ENCODE results near the gene ZNF622. TPM values are rescaled to one million over a fixed set of nuclear protein-coding genes. Genes with fewer than 3 reads are reported as not detected.

ZNF622 gene
- total RNA-seq, 1 experiment from 2014 or later, result 34.0 TPM

GRCh38 chr5:16483361-16483760, 17.8 kb upstream of the ZNF622 start:
- POLR2A ChIA-PET, result interaction anchor here (0.8 to 2.0 kb wide), 8 partner anchors 9 to 134 kb away, joined by 3 to 8 read pairs (median 4); partner anchors contain the start of gene ZNF622
- Mint-ChIP-seq H3K27me3 (ENCODE audit: insufficient read depth, unreplicated experiment) (no peaks in the 10 kb centered on the region), H3K4me1 (ENCODE audit: insufficient read depth, unreplicated experiment) (peaks cover 12% of the 10 kb centered on the region), H3K36me3 (ENCODE audit: insufficient read depth, unreplicated experiment) (no peaks in the 10 kb centered on the region), H3K27ac (ENCODE audit: low read depth, unreplicated experiment) (no peak overlapping the region), H3K4me3 (ENCODE audit: unreplicated experiment) (no peak overlapping the region), H3K9me3 (ENCODE audit: unreplicated experiment) (no peaks in the 10 kb centered on the region)
- DNase-seq (ENCODE audit: unreplicated experiment), result no peak
- intact Hi-C loops (cut with micrococcal nuclease), result no loop called here
- TF ChIP-seq CTCF (IDR thresholded peaks at IDR 0.05; ENCODE audit: unreplicated experiment), result no peak
- CTCF ChIA-PET, result interaction anchor here (0.5 to 3.8 kb wide), 10 partner anchors 14 to 706 kb away, joined by 3 to 22 read pairs (median 6); no protein-coding TSS in a partner anchor
- no TSS peak for BruUV-seq (replicated peaks)

- no peaks in the 10 kb centered on the region for H3K9me3 Mint-ChIP-seq (ENCODE audit: unreplicated experiment)
- H3K4me1 Mint-ChIP-seq (ENCODE audit: insufficient read depth, unreplicated experiment), result peaks cover 12% of the 10 kb centered on the region
- H3K27me3 Mint-ChIP-seq (ENCODE audit: insufficient read depth, unreplicated experiment), result no peaks in the 10 kb centered on the region
- TF ChIP-seq CTCF (IDR thresholded peaks at IDR 0.05; ENCODE audit: unreplicated experiment), result no peak
- no peak overlapping the region for H3K27ac Mint-ChIP-seq (ENCODE audit: low read depth, unreplicated experiment)
- no peaks in the 10 kb centered on the region for H3K36me3 Mint-ChIP-seq (ENCODE audit: insufficient read depth, unreplicated experiment)
- intact Hi-C loops (cut with micrococcal nuclease), result no loop called here
- no peak for DNase-seq (ENCODE audit: unreplicated experiment)
- POLR2A ChIA-PET, result interaction anchor here (0.7 to 3.4 kb wide), 7 partner anchors 16 to 135 kb away, joined by 3 to 25 read pairs (median 3); partner anchors contain the start of gene ZNF622
- no TSS peak for BruUV-seq (replicated peaks)
- CTCF ChIA-PET, result interaction anchor here (0.7 to 3.8 kb wide), 11 partner anchors 11 to 706 kb away, joined by 3 to 21 read pairs (median 5); no protein-coding TSS in a partner anchor
- no peak overlapping the region for H3K4me3 Mint-ChIP-seq (ENCODE audit: unreplicated experiment)
These were observed 17.3 kb upstream of the ZNF622 start for GRCh38 chr5:16482891-16483290.

GRCh38 chr5:16480821-16481538, 15.4 kb upstream of the ZNF622 start:
- no TSS peak for BruUV-seq (replicated peaks)
- ChIA-PET POLR2A (interaction anchor here (0.6 to 3.4 kb wide), 6 partner anchors 10 to 72 kb away, joined by 3 to 25 read pairs (median 4); partner anchors contain the start of gene ZNF622), CTCF (interaction anchor here (0.6 to 2.4 kb wide), 6 partner anchors 9 to 305 kb away, joined by 3 to 9 read pairs (median 4); no protein-coding TSS in a partner anchor)
- no peak for TF ChIP-seq CTCF (IDR thresholded peaks at IDR 0.05; ENCODE audit: unreplicated experiment)
- Mint-ChIP-seq H3K27me3 (ENCODE audit: insufficient read depth, unreplicated experiment) (no peaks in the 10 kb centered on the region), H3K4me1 (ENCODE audit: insufficient read depth, unreplicated experiment) (peaks cover 12% of the 10 kb centered on the region), H3K4me3 (ENCODE audit: unreplicated experiment) (no peak overlapping the region), H3K36me3 (ENCODE audit: insufficient read depth, unreplicated experiment) (no peaks in the 10 kb centered on the region), H3K27ac (ENCODE audit: low read depth, unreplicated experiment) (no peak overlapping the region), H3K9me3 (ENCODE audit: unreplicated experiment) (no peaks in the 10 kb centered on the region)
- DNase-seq (ENCODE audit: unreplicated experiment), result no peak
- intact Hi-C loops (cut with micrococcal nuclease), result no loop called here

- H3K36me3 Mint-ChIP-seq (ENCODE audit: insufficient read depth, unreplicated experiment), result no peaks in the 10 kb centered on the region
- no TSS peak for BruUV-seq (replicated peaks)
- ChIA-PET POLR2A (interaction anchor here (0.9 to 3.4 kb wide), 3 partner anchors 14 to 55 kb away, joined by 4 to 25 read pairs (median 4); partner anchors contain the start of gene ZNF622), CTCF (interaction anchor here (0.8 to 2.4 kb wide), 5 partner anchors 10 to 186 kb away, joined by 3 to 9 read pairs (median 4); no protein-coding TSS in a partner anchor)
- H3K4me3 Mint-ChIP-seq (ENCODE audit: unreplicated experiment), result no peak overlapping the region
- TF ChIP-seq CTCF (IDR thresholded peaks at IDR 0.05; ENCODE audit: unreplicated experiment), result no peak
- peaks cover 12% of the 10 kb centered on the region for H3K4me1 Mint-ChIP-seq (ENCODE audit: insufficient read depth, unreplicated experiment)
- no peaks in the 10 kb centered on the region for H3K9me3 Mint-ChIP-seq (ENCODE audit: unreplicated experiment)
- no peak overlapping the region for H3K27ac Mint-ChIP-seq (ENCODE audit: low read depth, unreplicated experiment)
- no peak for DNase-seq (ENCODE audit: unreplicated experiment)
- intact Hi-C loops (cut with micrococcal nuclease), result no loop called here
- no peaks in the 10 kb centered on the region for H3K27me3 Mint-ChIP-seq (ENCODE audit: insufficient read depth, unreplicated experiment)
These were observed 14.5 kb upstream of the ZNF622 start for GRCh38 chr5:16480144-16480543.
